ENCODE results near the gene MCM9.
"Not testable (repeated sequence)": the region's sequence is repeated elsewhere in the genome, so short reads cannot be mapped to it uniquely, and the experiment has no call there.

Gene MCM9

DNA sequence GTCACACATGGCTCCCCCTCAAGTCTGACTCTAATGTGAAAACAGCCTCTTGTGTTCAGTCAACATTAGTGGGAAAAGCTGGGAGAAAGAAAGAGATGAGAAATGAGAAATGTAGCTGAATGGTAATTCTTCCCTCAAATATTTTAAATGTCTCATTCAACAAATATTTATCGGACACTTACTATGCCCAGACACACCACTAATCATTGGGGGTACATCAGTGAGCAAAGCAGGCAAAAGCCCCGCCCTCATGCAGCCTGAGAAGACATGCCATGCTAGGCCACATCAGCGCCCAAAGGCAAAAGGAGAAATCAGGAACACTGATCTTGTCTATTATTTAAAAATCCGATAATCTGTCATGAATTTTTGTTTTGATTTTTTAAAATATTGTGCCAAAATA, 130.9 kb downstream of the MCM9 start:
- Histone ChIP-seq H3K4me3 (replicated peaks; ENCODE audit: low read depth, low read length) (no peak overlapping the region), H3K36me3 (ENCODE audit: control insufficient read depth, insufficient read depth, low read length) (no peaks in the 10 kb centered on the region)
- TF ChIP-seq, protein P1, sequence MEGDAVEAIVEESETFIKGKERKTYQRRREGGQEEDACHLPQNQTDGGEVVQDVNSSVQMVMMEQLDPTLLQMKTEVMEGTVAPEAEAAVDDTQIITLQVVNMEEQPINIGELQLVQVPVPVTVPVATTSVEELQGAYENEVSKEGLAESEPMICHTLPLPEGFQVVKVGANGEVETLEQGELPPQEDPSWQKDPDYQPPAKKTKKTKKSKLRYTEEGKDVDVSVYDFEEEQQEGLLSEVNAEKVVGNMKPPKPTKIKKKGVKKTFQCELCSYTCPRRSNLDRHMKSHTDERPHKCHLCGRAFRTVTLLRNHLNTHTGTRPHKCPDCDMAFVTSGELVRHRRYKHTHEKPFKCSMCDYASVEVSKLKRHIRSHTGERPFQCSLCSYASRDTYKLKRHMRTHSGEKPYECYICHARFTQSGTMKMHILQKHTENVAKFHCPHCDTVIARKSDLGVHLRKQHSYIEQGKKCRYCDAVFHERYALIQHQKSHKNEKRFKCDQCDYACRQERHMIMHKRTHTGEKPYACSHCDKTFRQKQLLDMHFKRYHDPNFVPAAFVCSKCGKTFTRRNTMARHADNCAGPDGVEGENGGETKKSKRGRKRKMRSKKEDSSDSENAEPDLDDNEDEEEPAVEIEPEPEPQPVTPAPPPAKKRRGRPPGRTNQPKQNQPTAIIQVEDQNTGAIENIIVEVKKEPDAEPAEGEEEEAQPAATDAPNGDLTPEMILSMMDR (IDR thresholded peaks at IDR 0.05; ENCODE audit: insufficient read depth, low read length, poor library complexity, severe bottlenecking) = no peak

DNA sequence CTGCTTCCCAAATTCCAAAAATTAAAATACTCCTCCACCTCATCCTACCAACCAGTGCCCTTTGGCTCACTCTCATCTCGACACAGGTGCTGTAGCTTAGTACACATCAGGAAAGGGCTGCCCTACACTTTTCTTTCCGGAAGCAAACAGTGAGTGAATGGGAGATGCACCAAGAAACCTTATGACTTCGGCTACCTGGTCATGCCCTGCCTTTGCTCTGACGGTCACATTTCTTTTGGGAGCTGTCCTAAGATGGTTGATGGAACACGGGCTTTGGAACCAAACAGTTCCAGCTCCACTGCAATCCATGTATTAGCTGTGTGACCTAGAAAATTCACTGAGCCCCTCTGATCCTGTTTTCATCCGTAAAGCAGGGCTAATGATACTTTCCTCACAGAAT, 133.7 kb downstream of the MCM9 start:
- no peaks in the 10 kb centered on the region for H3K27me3 ChIP-seq (replicated peaks; ENCODE audit: control insufficient read depth, insufficient read depth, low read length)
- TF ChIP-seq, protein P1 (IDR thresholded peaks at IDR 0.05; ENCODE audit: insufficient read depth, low read length, poor library complexity, severe bottlenecking) = no peak
- DNase-seq (ENCODE audit: extremely low read depth, insufficient read length) = no peak
- H3K36me3 ChIP-seq (ENCODE audit: control insufficient read depth, insufficient read depth, low read length) = no peaks in the 10 kb centered on the region
- H3K4me3 ChIP-seq (replicated peaks; ENCODE audit: low read depth, low read length) = no peak overlapping the region

More for the DNA sequence above, 130.9 kb downstream of the MCM9 start:
- no peak for DNase-seq (ENCODE audit: extremely low read depth, insufficient read length)
- H3K27me3 ChIP-seq (replicated peaks; ENCODE audit: control insufficient read depth, insufficient read depth, low read length) = no peaks in the 10 kb centered on the region

DNA sequence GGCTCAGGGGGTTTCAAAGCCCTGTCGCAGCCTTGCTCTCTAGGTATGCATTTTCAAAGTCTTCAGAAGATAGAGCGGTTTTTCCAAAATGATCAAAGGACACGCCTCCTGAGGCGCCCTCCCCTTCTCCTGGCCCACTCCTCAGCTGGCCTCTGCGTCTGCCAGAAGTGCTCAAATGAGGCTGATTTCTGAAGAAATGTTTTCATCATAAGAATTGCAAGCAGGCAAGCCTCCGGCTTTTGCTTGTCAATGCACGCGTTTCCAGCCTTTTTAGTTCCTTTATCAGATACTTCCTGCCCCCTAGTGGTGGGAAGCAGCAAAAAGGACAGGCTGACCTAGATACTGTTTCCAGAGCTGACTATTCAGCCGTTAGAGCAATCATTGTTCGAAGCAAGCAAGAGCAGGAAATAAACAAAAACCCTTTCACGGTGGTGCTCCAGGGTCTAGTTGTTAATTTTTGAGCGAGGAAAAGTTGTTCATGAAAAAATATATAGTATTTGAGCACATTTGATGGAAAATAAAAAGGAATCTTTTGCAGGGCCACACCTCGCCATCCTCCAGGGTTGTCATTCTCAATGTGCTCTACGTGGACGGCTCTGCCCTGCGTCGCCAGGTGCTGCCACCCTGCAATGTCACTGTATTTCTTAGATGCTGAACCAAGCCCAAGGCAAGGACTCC, 134.4 kb downstream of the MCM9 start:
- DNase-seq (ENCODE audit: extremely low read depth, insufficient read length) = peak; percentile 48
- Histone ChIP-seq H3K36me3 (ENCODE audit: control insufficient read depth, insufficient read depth, low read length) (no peaks in the 10 kb centered on the region), H3K27me3 (replicated peaks; ENCODE audit: control insufficient read depth, insufficient read depth, low read length) (no peaks in the 10 kb centered on the region), H3K4me3 (replicated peaks; ENCODE audit: low read depth, low read length) (no peak overlapping the region)
- TF ChIP-seq, protein P1 (IDR thresholded peaks at IDR 0.05; ENCODE audit: insufficient read depth, low read length, poor library complexity, severe bottlenecking) = peak; percentile 89

DNA sequence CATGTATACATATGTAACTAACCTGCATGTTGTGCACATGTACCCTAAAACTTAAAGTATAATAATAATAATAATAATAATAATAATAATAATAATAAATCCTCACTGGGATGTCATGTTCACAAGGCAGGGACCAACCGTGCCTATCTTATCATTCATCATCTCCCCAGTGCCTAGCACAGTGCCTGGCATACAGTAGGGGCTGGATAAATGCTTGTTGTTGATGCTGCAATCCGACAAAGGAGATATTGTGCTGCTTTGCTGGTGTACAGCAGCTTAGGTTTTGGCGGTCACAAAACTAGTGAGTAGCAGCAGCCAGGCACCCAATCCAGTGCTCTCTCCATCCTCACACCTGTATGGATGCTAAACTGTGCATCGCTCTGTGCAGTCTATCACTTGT, 135.1 kb downstream of the MCM9 start:
- Histone ChIP-seq H3K27me3 (replicated peaks; ENCODE audit: control insufficient read depth, insufficient read depth, low read length) (no peaks in the 10 kb centered on the region), H3K36me3 (ENCODE audit: control insufficient read depth, insufficient read depth, low read length) (no peaks in the 10 kb centered on the region), H3K4me3 (replicated peaks; ENCODE audit: low read depth, low read length) (no peak overlapping the region)
- DNase-seq (ENCODE audit: extremely low read depth, insufficient read length) = no peak
- TF ChIP-seq, protein P1 (IDR thresholded peaks at IDR 0.05; ENCODE audit: insufficient read depth, low read length, poor library complexity, severe bottlenecking) = no peak

DNA sequence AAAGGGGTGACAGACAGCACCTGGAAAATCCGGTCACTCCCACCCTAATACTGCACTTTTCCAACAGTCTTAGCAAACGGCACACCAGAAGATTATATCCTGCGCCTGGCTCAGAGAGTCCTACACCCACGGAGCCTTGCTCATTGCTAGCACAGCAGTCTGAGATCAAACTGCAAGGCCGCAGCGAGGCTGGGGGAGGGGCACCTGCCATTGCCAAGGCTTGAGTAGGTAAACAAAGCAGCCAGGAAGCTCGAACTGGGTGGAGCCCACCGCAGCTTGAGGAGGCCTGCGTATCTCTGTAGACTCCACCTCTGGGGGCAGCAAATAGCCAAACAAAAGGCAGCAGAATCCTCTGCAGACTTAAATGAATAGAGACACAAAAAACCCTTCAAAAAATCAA, 138.4 kb downstream of the MCM9 start:
- not testable (repeated sequence) for H3K27me3 ChIP-seq (replicated peaks; ENCODE audit: control insufficient read depth, insufficient read depth, low read length); H3K4me3 ChIP-seq (replicated peaks; ENCODE audit: low read depth, low read length); DNase-seq (ENCODE audit: extremely low read depth, insufficient read length); H3K36me3 ChIP-seq (ENCODE audit: control insufficient read depth, insufficient read depth, low read length)
- TF ChIP-seq, protein P1 (IDR thresholded peaks at IDR 0.05; ENCODE audit: insufficient read depth, low read length, poor library complexity, severe bottlenecking) = peak; percentile 9

DNA sequence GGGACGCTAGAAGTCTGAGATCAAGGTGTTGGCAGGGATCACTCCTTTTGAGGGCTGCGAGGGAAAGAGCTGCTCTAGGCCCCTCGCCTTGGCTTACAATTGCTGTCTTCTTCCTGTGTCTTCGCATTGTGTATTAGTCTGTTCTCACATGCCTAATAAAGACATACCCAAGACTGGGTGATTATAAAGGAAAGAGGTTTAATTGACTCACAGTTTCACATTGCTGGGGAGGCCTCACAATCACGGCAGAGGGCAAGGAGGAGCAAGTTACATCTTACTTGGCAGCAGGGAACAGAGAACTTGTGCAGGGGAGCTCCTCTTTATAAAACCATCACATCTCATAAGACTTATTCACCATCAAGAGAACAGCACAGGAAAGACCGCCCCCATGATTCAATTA, 143.5 kb downstream of the MCM9 start:
- H3K4me3 ChIP-seq (replicated peaks; ENCODE audit: low read depth, low read length) = no peak overlapping the region
- no peaks in the 10 kb centered on the region for H3K27me3 ChIP-seq (replicated peaks; ENCODE audit: control insufficient read depth, insufficient read depth, low read length)
- no peaks in the 10 kb centered on the region for H3K36me3 ChIP-seq (ENCODE audit: control insufficient read depth, insufficient read depth, low read length)
- DNase-seq (ENCODE audit: extremely low read depth, insufficient read length) = no peak
- TF ChIP-seq, protein P1 (IDR thresholded peaks at IDR 0.05; ENCODE audit: insufficient read depth, low read length, poor library complexity, severe bottlenecking) = no peak
